Kasumi-1 (cell line): ENCODE measurements around the gene SLC15A4.
"Not testable (repeated sequence)": the region's sequence is repeated elsewhere in the genome, so short reads cannot be mapped to it uniquely, and the experiment has no call there.

ENCODE experiments used
- DNase-seq, 2 experiments: peaks; one replicate each; lab custom pipeline; 2025; lab: John Stamatoyannopoulos, UW

SLC15A4 gene

GRCh38 chr12:128844031-128844635, 20.4 kb upstream of the SLC15A4 start:
- peak; percentile 69 to 73 for DNase-seq

DNA sequence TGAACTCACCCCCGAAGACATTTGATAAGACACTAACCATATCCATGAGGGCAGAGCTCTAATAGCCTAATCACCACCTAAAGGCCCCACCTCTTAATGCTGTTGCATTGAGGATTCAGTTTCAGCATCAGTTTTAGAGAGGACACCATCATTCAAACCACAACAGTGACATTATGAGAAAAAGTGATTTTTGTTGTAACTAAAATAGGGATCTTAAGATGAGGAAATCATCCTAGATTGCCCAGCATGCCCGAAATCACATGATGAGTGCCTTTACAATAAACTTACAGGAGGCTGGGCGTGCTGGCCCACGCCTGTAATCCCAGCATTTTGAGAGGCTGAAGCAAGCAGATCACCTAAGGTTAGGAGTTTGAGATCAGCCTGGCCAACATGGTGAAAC, 19.8 kb upstream of the SLC15A4 start:
- DNase-seq: no peak

GRCh38 chr12:128842579-128842978, 18.8 kb upstream of the SLC15A4 start:
- DNase-seq: no peak

DNA sequence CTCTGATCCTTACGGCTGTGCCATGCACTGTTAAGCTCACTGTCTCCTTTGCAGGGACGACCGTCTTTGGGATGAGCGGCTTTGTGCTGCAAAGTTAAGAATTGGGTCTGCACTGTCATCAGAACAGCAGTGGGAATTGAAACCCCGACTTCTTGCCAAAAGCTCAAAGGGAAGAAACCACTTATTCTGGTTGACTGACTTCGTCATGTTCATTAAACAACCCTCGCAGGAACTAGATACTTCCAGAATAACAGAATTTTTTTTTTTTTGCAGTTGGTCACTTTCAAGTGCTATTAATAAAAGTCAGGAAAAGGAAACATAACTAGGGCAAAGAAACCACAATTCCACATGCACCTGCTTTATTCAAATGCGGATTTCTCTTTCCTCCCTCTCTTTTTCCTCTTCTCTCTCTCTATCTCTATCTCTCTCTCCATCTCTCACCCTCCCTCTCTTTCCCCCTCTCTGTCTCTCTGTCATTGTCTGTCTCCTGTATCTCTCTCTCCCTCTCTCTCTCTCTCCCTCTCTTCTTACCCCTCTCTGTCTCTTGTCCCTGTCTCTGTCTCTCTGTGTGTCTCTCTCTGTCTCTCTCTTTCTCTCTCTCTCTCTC, 17.2 kb upstream of the SLC15A4 start:
- DNase-seq: no peak

DNA sequence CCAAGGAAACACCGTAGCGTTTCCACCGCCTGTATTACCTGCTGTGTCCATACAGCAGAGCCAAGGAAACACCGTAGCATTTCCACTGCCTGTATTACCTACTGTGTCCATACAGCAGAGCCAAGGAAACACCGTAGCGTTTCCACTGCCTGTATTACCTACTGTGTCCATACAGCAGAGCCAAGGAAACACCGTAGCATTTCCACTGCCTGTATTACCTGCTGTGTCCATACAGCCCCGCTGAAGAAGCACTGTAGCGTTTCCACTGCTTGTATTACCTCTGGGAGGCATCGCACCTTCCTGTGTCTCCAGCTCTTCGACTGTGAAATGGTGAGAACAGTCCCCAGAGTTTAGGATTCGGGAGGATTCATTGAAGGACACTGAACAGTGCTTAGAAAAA, 16.1 kb upstream of the SLC15A4 start:
- DNase-seq: not testable (repeated sequence)

DNA sequence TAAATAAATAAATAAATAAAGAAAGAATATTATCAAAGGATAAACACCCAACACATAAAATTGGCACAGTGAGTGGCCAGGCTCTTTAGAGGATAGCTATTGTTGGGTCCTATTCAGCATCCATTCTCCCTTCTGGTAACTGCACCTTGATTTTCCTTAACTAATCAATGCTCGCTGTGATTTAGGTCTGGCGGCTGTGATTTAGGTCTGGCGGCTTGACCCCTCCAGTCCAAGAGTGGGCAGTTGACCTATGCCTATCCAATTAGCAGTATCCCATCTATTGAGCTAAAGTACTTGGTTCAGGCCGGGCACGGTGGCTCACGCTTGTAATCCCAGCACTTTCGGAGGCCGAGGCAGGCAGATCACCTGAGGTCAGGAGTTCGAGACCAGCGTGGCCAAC, 9.7 kb upstream of the SLC15A4 start:
- no peak for DNase-seq

DNA sequence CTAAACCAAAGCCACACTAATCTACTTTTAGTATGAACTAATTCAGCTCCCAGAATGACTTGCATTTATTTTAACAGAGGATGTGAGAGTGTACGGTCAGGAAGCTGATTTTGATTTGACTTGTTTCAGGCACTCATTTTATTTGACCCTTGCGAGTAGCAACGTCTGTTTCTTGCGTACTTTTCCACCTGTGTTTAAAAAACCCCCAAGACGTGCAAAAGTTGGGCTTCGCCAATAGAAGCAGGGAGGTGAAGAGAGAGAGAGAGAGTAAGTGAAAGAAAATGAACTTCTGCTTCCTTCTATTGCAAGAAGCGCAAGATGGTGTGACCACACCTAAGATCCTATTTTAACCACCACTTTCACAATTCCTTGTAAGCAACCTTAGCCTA, 6.7 kb upstream of the SLC15A4 start:
- no peak for DNase-seq

GRCh38 chr12:128829861-128830504, 6.2 kb upstream of the SLC15A4 start:
- peak in 1 of 2 experiments; percentile 20 for DNase-seq

DNA sequence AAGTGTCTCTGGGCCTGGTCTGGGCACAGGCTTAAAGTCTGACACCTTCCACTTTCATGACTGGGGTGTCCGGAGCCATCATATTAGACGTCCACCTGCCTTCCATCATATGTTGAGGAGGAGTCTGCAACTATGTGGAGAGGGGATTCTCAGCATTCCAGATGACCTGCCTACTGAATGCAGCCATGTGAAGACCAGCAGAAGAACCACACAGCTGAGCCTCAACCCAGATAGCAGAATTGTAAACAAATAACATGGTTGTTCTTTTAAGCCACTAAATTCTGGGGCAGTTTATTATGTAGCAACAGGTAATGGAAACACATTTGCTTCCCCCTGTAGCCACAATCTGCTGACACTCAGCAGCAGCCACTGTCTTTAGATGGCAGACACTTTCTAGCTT, 4.0 kb upstream of the SLC15A4 start:
- no peak for DNase-seq

GRCh38 chr12:128825835-128826234, 2.1 kb upstream of the SLC15A4 start:
- no peak for DNase-seq

- DNase-seq: no peak
Measured at GRCh38 chr12:128823216-128823915, 392 bp downstream of the SLC15A4 start.

DNA sequence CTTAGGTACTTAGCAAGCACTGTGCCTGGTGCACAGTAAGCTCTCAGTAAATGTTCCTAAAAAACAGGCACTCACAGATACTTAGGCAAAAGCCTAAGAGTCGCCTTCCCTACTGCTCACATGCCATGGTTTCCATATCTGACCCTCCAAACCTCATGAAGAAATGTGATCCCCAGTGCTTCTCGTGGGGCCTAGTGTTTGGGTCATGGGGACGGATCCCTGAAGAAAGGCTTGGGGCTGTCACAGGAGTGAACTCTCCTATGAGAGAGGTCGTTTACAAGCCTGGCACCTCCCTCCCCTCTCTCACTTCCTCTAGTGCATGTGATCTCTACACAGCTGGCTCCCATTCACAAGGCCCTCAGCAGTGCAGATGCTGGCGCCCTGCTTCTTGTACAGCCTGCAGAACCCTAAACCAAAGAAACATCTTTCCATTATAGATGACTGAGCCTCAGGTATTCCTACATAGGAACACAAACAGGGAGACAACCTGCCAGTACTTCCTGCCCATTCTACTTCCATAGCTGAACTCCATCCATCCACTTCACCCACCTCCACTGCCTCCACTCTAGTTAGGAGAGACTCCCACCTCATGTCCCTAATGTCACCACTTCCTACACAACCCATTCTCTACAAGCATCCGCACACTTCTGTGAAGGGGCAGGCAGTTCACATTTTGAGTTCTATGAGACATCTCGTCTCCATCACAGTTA, 2.9 kb downstream of the SLC15A4 start:
- DNase-seq: peak; percentile 63 to 75

DNA sequence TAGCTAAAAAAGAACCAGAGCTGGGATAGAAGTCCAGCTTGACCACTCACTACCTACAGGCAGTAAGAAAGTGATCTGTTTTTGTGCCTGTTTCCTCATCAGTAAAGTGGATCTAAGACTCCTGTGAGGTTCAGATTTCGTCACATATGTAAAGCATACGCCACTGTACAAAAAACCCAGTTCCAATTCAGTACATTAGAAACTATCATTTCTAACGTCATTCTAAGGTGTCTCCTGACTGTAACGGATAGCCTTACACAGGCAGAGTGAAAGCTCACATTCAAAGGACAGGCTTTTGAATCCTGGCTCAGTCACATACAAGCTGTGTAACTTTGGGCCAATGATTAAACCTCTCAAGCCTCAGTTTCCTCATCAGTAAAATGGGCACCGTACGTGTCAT, 3.5 kb downstream of the SLC15A4 start:
- no peak for DNase-seq

DNA sequence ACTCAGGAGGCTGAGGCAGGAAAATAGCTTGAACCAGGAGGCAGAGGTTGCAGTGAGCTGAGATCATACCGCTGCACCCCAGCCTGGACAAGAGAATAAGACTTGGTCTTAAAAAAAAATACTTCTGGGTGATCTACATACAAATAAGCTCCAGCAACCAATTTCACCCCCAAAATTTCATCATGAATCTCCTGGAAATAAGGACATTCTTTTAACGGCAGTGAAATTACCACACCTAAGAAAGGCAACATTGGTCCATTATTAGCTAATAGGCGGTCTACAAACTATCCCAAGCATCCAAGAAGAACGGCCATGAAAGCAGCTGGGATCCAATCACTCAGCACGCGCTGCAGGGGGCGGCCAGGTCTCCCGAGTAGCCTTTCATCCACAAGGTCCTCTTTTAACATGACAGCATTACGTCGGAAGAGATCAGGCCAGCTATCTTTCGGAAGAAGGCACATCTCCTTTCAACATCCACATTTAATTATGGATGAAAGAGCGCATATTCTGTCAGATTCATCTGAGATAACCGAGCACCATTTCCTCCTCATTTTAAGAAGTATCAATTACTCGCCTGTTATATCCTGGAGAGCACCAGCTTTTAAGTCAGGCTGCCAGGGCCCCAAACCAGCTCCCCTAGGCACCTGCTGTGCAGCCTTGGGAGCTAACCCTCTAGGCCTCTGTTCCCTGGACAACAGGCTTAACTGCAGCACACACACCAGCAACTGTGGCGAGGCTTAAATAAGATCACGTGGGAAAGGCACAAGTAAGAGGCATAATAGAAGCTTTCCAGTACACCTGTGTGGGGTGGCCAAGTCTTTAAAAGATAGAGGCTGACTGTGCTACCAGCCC, 4.2 kb downstream of the SLC15A4 start:
- DNase-seq: no peak

GRCh38 chr12:128818065-128819022, 5.4 kb downstream of the SLC15A4 start:
- DNase-seq: no peak

- DNase-seq: no peak
Measured at GRCh38 chr12:128817111-128818015, 6.4 kb downstream of the SLC15A4 start.

DNA sequence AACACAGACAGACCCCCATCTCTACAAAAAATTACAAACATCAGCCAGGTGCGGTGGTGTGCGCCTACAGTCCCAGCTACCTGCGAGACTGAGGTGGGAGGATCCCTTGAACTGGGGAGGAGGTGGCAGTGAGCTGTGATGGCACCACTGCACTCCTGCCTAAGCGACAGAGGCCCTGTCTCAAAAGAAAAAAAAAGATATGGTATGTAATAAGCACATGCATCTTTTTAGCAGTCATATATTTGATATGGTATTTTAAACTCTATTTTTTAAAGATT, 7.2 kb downstream of the SLC15A4 start:
- DNase-seq: no peak

DNA sequence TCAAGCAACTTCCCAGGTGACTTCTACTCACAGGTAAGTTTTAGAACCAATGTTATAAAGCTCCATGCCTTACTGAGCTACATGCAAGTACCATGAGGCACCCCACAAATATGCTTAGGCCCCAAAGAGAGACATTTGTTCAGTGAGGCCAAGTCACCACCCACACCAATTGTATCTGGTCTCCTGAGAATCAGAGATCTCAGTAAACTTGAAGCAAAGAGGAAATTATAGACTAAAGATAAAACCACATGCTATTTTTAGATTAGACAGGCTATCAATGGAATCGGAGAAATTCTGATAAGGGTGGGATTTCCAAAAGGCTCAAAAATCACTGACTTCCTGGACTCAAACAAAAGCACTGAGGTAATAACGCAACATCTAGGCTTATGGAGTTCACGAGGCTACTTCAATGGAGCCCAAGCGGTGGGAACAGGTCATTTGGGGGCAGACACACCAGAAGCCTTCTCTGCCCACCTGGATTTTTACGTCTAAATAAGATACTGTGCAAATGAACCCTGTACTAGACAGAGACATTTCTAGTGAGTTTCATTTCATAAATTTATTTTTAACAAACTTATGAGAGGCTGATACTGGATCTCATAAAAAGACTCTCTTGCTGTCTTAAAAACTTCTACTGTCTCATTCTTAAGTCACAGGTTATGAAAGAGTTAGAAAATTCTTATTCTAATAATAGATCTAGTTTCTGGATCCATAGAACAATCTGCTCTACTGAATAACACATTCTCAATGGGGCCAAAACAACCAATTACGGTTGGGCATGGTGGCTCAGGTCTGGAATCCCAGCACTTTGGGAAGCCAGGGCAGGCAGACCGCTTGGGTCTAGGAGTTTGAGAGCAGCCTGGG, 7.7 kb downstream of the SLC15A4 start:
- DNase-seq: no peak
